Prostate gland (tissue), 2 donors: ENCODE data around the gene MARCKS.

Source experiments
- POLR2A ChIP-seq: fragments of 450-650 bp; IDR thresholded peaks from one replicate; pipeline ENCODE4 v1.6.1; 2016; ENCODE audit warnings: antibody characterized with exemption, mild to moderate bottlenecking
- POLR2AphosphoS5 ChIP-seq: sonication (generic); formaldehyde crosslinking; IDR thresholded peaks from one replicate; pipeline ENCODE4 v1.6.1; 2017; ENCODE audit warnings: antibody characterized with exemption
- TF ChIP-seq, protein P1 (sequence below), 4 experiments: fragments of 200-600 bp in 2 of 4; fragments of 450-650 bp in 2 of 4; sonication (generic) in 2 of 4; IDR thresholded peaks; 1 replicate in 3 of 4; 2 replicates in 1 of 4; pipeline ENCODE4 v1.5.1; 2016 to 2019; ENCODE audit warnings: antibody characterized with exemption in 4 of 4, mild to moderate bottlenecking in 2 of 4, moderate library complexity in 2 of 4

DNA sequence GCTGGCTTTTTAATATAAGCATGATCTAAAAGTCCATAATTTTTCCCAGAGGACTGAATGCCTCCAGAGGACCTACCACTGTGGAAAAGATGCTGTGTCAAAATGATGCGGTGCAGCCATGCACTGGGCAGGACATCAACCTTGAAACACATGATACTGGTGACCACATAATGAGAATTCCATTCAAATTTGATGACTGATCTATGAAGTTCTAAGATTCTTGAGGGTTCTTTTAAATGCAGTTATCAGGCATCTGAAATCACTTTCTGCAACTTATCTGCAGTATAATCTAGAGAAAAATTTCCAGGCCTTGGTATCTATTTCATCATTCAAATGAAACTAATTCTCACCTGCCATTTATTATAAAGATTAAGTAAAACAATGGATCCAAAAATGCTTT is 15.0 kb upstream of the MARCKS start:
- TF ChIP-seq, protein P1, sequence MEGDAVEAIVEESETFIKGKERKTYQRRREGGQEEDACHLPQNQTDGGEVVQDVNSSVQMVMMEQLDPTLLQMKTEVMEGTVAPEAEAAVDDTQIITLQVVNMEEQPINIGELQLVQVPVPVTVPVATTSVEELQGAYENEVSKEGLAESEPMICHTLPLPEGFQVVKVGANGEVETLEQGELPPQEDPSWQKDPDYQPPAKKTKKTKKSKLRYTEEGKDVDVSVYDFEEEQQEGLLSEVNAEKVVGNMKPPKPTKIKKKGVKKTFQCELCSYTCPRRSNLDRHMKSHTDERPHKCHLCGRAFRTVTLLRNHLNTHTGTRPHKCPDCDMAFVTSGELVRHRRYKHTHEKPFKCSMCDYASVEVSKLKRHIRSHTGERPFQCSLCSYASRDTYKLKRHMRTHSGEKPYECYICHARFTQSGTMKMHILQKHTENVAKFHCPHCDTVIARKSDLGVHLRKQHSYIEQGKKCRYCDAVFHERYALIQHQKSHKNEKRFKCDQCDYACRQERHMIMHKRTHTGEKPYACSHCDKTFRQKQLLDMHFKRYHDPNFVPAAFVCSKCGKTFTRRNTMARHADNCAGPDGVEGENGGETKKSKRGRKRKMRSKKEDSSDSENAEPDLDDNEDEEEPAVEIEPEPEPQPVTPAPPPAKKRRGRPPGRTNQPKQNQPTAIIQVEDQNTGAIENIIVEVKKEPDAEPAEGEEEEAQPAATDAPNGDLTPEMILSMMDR (IDR thresholded peaks at IDR 0.05): no peak
- no peak for TF ChIP-seq POLR2AphosphoS5
- no peak for TF ChIP-seq POLR2A
